Activated CD4-positive, alpha-beta T cell treated with anti-CD3 and anti-CD28 coated beads, Interleukin-2, amount 50 U/mL, for 4 hours (primary cell): ENCODE data around the gene LRRC26.
"Not testable (repeated sequence)": the region's sequence is repeated elsewhere in the genome, so short reads cannot be mapped to it uniquely, and the experiment has no call there.

Experiments
- DNase-seq, 2 experiments: peaks; one replicate each; pipeline ENCODE4 v3.0.0-alpha.2; 2020

Gene LRRC26

GRCh38 chr9:137130176-137130755, 39.6 kb downstream of the LRRC26 start:
- no peak for DNase-seq

GRCh38 chr9:137129456-137130175, 40.2 kb downstream of the LRRC26 start:
- DNase-seq: peak; percentile 81 to 85

- no peak for DNase-seq
Observed at GRCh38 chr9:137128862-137129455, 40.9 kb downstream of the LRRC26 start.

GRCh38 chr9:137128158-137128861, 41.5 kb downstream of the LRRC26 start:
- no peak for DNase-seq

- no peak for DNase-seq
Observed at GRCh38 chr9:137127301-137128157, 42.3 kb downstream of the LRRC26 start.

- no peak for DNase-seq
Observed at GRCh38 chr9:137126786-137127185, 43.1 kb downstream of the LRRC26 start.

GRCh38 chr9:137123952-137124462, 45.8 kb downstream of the LRRC26 start:
- DNase-seq: not testable (repeated sequence)

- DNase-seq: no peak
Observed at GRCh38 chr9:137123468-137123837, 46.4 kb downstream of the LRRC26 start.

- DNase-seq: not testable (repeated sequence)
Observed at GRCh38 chr9:137122796-137123467, 46.9 kb downstream of the LRRC26 start.

- not testable (repeated sequence) for DNase-seq
Observed at GRCh38 chr9:137121927-137122795, 47.7 kb downstream of the LRRC26 start.
